Measurements from ENCODE around the gene DYNLT1.

The DYNLT1 gene

DNA sequence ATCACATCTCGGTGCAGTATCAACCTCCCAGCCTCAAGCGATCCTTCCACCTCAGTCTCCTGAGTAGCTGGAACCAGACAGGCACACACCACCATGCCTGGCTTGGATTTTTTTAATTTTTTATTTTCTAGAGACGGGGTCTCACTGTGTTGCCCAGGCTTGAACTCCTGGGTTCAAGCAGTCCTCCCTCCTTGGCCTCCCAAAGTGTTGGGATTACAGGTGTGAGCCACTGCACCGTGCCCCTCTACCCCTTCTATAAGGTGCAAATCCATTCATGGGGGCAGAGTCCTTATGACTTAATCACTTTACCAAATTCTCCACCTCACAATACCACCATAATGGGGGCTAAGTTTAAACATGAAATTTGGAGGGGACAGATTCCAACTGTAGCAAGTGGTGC, 47.0 kb downstream of the DYNLT1 start:
- no peak for DNase-seq (ENCODE audit: low spot score)

DNA sequence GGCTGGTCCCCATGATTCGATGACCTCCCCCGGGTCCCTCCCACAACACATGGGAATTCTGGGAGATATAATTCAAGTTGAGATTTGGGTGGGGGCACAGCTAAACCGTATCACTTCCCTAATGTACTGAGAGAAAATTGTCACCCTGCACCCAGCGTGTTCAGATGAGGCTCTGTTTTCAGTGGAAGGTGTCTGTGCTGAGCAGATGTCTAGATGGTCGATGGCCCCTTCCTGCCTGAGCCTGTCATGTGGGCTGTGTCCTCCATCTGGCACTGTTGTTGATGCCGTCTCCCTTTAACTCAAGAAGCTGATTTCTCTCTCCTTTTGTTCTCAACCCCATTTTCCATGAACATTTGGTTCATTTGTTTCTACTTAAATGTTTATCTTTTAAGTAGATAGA, 47.7 kb downstream of the DYNLT1 start:
- DNase-seq (ENCODE audit: low spot score), result no peak

DNA sequence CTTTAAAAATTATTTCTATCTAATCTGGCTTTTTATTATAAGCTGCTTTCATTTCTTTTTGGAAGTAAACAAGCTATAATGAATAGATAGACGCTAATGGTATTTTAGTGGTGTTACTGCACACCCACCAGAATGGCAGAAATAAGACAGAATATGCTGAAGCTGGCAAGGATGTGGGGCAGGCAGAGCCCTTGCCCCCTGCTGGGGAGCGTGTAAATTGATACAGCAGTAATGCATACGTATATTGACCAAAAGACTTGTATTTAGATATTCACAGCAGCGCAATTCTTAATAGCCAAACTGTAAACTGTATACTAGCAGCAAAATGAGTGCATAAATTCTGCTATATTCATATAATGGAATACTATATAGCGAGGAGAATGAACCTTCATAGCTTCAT, 49.3 kb downstream of the DYNLT1 start:
- DNase-seq (ENCODE audit: low spot score), result no peak

DNA sequence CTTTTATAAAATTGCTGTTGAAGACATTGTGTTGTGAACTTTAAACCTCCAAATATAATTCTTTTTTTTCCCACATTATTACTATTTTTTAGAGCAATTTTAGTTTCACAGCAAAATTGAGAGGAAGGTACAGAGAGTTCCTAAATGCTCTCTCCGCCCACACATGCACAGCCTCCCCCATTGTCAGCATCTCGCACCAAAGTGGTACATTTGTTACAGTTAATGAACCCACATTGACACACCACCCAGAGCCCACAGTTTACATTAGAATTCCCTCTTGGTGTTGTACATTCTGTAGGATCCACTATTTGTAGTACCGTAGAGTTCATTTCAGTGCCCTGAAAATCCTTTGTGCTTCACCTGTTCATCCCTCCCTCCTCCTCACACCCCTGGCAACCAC, 50.9 kb downstream of the DYNLT1 start:
- no peak for DNase-seq (ENCODE audit: low spot score)

DNA sequence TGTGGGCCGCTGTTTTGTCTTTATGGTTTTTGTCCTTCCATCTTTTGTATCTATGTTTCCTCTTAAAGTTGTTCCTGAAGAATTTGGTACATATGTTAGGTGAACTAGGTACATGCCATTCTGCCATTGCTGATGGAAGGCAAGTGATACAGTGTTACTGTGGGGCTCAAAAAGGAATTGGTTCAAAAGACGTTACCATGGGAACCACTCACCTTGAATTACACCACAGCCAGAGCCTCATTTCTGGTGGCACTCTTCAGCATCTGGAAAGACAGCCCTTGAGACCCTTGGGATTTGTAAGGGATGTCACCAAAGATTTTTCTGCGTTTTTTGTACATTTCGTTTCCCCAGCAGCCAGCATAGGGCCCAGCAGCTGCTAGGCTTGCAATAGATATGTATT, 52.7 kb downstream of the DYNLT1 start:
- DNase-seq (ENCODE audit: low spot score), result no peak

DNA sequence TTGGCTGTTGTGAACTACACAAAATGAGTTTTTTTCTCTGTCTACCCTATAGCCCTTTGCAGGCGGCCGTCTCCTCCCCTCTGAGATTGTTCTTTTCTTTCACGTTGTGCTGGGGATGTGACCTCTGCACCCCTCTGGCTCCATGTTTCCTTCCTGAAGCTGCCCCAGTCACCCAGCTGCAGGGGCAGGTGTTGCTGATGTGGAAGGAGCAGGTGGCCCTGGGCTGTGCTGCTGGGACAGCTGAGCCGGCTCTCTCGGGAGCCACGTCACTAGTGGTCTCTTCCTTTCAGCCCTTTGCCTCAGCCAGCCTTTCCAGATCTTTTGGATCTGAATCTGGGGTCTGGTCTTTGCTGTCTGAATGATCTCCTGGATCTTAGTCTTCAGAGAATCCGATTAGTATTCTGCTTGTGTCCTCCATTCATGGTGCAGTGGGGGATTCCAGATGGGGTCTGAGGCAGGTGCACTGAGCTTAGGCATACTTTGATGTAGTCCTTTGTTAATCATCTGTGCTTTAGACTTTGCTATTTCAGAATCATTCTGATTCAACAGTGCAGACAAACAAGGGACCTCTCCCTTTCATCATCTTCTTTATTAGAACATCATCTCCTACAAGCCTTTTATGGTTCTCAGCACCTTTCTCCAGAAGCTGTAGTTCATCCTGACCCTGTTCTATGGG, 53.3 kb downstream of the DYNLT1 start:
- no peak for DNase-seq (ENCODE audit: low spot score)

DNA sequence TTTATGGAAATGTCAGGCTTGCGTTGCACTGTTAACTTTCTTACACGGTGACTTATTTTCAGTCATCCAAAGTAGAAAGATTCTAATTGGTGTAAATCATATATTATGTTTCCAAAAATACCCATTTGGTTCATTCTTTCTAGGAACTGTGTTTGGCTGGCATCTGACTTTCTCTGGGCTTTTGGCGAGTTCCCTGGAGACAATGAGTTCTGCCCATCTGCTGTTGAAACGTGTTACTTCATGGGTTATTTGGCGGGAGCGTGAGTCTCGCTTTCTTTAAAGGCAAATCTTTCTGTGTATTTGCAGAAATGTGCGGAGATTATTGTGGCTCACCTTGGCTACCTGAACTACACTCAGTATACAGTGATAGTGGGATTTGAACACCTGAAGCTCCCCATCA, 55.2 kb downstream of the DYNLT1 start:
- no peak for DNase-seq (ENCODE audit: low spot score)

DNA sequence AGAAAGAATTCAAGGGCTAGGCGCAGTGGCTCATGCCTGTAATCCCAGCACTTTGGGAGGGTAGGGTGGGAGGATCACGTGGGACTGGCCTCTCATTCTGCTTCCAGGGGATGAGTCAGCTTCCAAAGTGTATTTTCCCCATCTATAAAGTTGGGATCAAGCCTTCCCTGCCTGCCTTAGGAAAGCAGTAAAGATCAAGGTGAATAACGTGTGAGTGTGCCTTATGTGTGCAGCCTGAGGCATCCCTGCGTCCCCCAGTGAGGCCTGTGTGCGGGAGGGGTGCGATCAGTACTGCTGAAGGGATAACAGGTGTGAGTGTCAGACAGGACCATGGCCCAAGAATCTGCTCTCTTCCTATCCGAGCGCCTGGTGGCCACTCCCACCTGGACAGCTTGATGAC, 57.9 kb downstream of the DYNLT1 start:
- DNase-seq (ENCODE audit: low spot score), result no peak

All from GM03348 (cell line).